ENCODE data around the gene ZNF724.

GRCh38 chr19:23287620-23288019 is 37.4 kb upstream of the ZNF724 start:
- TF ChIP-seq ZNF24 (tag by site-specific recombination; IDR thresholded peaks at IDR 0.05), result no peak
- TF ChIP-seq CTCF (tag by site-specific recombination; IDR thresholded peaks at IDR 0.05), result no peak
- no peak for TF ChIP-seq ZNF391 (tag by site-specific recombination; IDR thresholded peaks at IDR 0.05; ENCODE audit: borderline replicate concordance, low read depth)
- TF ChIP-seq REST (tag by site-specific recombination; IDR thresholded peaks at IDR 0.05), result no peak
- TF ChIP-seq ZNF514 (tag by site-specific recombination; IDR thresholded peaks at IDR 0.05), result no peak
- no peak for TF ChIP-seq ZNF274 (IDR thresholded peaks at IDR 0.05; ENCODE audit: low read length)
- no peak for TF ChIP-seq ZNF274 (tag by site-specific recombination; IDR thresholded peaks at IDR 0.05; ENCODE audit: borderline replicate concordance)
- no peak for TF ChIP-seq ZBTB17 (tag by site-specific recombination; IDR thresholded peaks at IDR 0.05)
- TF ChIP-seq ZNF341 (tag by site-specific recombination; IDR thresholded peaks at IDR 0.05; ENCODE audit: low read depth), result no peak
- no peak for TF ChIP-seq AEBP2 (tag by site-specific recombination; IDR thresholded peaks at IDR 0.05; ENCODE audit: borderline replicate concordance)
- TF ChIP-seq ZNF433 (tag by site-specific recombination; IDR thresholded peaks at IDR 0.05; ENCODE audit: low read depth), result no peak
- no peak for TF ChIP-seq ZNF354C (tag by site-specific recombination; IDR thresholded peaks at IDR 0.05; ENCODE audit: borderline replicate concordance, low read depth)
- no peak for TF ChIP-seq ZBTB10 (tag by site-specific recombination; IDR thresholded peaks at IDR 0.05)
- TF ChIP-seq ZNF121 (tag by site-specific recombination; IDR thresholded peaks at IDR 0.05), result no peak

Measured in HEK293 (cell line).